SW 1271 (cell line): ENCODE data around the gene GNA12.

Source experiments
- DNase-seq, 2 experiments: peaks; one replicate each; lab custom pipeline; 2025; lab: John Stamatoyannopoulos, UW

GNA12 gene

DNA sequence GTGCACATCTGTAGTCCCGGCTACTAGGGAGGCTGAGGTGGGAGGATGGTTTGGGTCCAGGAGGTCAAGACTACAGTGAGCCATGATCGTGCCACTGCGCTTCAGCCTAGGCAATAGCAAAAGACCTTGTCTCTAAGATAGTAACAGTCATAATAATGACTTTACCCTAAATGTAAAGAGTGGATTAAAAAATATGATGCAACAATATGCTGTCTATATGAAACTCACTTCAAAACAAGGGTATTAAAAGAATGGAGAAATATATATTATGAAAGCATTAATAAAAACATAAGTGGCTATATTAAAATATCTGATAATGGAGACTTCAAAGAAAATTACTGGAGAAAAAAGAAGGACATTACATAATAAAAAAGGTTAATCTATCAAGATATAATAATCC is 5.7 kb downstream of the GNA12 start:
- no peak for DNase-seq

DNA sequence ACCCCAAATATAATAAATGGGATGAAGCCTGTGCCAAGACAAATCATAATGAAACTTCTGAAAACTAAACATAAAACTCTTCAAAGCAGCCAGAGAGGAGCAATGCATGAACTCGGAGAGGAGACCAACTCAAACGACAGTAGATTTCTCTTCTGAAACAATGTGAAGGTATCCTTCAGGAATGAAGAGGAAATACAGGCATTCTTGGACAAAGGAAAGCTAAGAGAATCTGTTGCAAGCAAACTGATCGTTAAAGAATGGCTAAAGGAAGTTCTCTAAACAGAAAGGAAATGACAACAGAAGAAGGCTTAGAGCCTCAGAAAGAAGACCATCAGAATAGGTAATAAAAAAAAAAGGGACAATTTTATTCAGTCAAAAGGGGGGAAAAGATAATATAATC is 6.6 kb downstream of the GNA12 start:
- DNase-seq: no peak

DNA sequence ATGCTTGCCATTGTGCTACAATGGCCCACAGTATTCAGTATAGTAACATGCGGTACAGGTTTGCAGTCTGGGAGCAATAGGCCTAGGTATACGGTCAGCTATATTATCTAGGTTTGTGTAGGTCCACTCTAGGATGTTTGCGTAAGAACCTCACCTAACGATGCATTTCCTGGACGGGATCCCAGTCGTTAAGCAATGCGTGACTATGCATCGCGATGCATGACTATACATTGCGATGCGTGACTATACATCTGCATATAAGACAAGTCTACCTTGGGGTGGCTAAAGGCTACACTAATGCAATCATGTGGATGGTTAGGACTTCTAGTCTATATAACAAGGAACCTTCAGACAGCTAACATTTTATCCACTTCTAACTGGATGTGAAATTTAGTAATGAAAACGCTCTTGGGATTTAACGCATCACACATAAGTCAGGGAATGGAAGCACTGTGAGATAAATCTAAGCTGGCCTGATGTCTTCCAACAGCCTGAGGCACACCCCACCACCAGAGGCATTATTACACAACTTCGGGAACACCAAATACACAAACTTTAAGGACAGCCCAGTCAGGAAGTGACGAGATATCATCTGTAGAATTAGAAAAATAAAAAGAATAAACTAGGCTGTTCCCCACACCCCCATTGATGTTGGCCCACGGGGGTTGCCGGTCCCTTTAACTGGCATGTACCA is 9.2 kb downstream of the GNA12 start:
- DNase-seq: no peak

DNA sequence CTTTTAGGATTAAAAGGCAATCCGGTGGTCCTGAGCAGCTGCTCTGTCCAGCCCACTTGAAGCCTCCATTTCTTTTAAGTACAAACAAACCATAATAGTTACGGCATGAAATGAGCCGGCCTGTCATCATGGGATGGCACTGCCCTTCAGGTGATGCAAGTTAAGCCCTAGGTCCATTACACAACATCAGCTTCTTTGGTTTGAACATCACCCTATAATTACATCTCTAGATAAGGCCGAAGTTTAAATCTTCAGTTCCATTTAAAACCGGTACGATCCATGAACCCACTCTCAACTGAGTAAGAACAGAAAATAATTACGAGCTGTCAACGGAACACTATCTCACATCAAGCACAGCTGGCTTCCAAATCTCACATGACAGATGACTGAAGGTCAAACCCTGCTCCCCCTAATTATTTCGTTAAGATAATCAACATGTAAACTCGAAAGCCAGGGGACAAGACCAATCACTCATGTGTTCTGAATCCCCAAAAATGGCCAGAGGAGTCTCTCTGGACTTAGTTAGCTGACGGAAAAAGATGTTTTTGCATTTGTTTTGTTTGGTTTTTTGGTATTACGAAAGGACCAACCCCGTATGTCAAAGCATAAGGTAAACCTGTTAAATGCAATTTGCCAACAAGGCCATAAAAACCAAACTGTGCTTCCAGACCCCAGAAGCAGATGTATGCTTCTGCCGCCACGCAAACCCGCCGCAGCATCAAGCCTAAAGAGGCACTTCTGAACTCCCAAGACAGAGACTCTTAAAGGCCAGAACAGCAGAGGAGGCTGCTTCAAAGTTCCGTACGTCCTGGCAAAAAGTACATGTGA is 10.8 kb downstream of the GNA12 start:
- no peak for DNase-seq

GRCh38 chr7:2832461-2832860 is 11.6 kb downstream of the GNA12 start:
- no peak for DNase-seq

DNA sequence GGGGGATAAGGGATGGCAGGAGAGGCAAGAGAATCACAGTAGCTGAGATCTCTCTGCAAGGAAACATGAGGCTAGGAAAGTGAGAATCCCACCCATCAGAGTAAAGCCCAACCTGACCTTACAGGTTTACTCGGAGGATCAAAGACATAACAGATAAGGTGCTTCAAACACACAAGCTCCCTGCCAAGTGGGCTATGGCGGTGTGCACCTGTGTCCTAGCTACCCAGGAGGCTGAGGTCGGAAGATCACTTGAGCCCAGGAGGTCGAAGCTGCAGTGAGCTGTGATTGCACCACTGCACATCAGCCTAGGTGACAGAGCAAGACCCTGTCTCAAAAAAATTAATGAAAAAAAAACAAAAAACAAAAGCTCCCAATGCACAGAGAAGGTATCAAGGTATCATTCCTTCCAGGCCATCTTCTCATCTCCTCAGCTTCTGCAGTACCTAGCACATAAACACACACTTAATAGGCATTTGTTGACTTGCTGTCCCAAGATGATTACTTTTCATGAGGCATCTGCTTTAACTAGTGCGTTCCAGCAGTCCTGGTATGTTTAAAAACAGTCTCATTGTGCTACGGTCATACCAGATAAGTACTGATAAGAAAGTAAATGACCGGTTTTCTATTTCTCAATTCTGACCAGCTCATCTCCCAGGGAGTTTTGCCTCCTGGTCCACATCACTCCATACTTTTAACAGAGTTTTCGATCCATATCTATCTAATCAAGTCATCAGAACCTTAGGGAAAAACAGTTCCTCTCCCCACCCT is 13.3 kb downstream of the GNA12 start:
- no peak for DNase-seq

DNA sequence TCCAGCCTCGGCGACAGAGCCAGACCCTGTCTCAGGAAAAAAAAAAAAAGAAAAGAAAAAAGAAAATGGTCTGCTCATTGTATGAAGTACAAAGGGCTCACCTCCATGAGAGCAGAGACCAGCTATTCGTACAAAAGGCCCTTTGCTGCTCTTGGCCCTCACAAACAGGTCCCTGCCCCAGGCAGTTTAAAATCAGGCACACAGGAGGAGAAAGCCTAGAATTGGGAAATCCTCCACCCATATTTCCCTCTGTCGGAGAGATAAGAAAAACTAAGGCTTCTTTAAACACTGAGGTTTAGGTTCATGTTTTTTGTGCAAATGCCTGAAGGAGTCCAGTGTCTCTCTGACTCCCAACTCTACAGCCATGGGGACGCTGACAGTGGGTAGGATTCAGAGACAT is 15.1 kb downstream of the GNA12 start:
- no peak for DNase-seq

- DNase-seq: no peak
Measured at GRCh38 chr7:2826771-2827170, 17.3 kb downstream of the GNA12 start.

GRCh38 chr7:2825559-2826227 is 18.4 kb downstream of the GNA12 start:
- no peak for DNase-seq

- DNase-seq: no peak
Measured at GRCh38 chr7:2824678-2825461, 19.2 kb downstream of the GNA12 start.

- no peak for DNase-seq
Measured at GRCh38 chr7:2824026-2824677, 20.0 kb downstream of the GNA12 start.

- no peak for DNase-seq
Measured at GRCh38 chr7:2823130-2823529, 21.0 kb downstream of the GNA12 start.

- peak; percentile 77 to 90 for DNase-seq
Measured at GRCh38 chr7:2821842-2822507, 22.1 kb downstream of the GNA12 start.

DNA sequence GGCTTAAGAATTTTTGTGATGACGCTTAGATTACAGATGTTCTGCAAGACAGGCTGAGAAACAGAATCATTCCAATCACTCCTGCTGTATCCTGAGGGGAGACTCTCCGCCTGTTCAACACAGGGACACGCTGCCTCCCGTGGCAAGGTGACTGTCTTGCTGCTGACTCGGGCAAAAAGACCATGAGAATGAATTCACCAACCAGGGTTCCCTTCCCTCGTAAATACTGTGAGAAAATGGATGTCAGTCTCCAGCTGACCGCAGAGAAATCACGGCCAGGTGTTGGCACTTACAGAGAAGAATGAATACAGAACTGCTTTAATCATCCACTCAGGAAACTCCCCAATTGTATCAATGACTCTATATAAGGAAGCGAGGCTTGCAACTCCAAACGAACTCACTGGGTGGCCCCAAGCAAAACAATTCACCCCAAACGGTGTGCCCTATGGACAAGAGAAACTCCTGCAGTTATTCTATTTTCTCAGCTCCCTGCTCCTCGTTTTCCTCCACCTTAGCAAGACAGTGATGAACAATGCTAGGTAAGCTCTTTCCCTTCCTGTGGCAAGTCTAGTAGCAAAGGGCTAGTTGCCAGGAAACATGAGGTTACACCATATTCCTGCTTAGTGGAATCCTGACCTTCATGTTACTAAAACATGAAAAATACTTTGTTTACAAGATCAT is 22.8 kb downstream of the GNA12 start:
- DNase-seq: peak; percentile 43 to 90

DNA sequence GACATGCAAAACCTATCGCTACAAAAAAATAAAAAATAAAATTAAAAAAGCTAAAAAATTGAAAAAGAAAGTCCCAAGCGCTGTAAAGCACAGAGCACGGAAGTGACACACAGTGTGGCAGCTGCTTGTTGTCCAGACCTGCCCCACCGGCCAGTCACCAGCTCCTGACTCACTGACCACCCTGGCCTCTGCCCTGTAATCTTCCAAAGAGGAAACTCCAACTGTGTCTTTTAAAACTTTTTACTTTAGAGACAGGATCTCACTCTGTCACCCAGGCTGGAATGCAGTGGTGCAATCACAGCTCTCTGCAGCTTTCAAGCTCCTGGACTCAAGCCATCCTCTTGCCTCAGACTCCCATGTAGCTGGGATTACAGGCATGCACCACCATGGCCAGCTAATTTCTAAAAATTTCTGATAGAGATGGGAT is 23.6 kb downstream of the GNA12 start:
- peak; percentile 96 to 98 for DNase-seq

GRCh38 chr7:2819954-2820397 is 24.1 kb downstream of the GNA12 start:
- no peak for DNase-seq

GRCh38 chr7:2819161-2819953 is 24.8 kb downstream of the GNA12 start:
- no peak for DNase-seq

DNA sequence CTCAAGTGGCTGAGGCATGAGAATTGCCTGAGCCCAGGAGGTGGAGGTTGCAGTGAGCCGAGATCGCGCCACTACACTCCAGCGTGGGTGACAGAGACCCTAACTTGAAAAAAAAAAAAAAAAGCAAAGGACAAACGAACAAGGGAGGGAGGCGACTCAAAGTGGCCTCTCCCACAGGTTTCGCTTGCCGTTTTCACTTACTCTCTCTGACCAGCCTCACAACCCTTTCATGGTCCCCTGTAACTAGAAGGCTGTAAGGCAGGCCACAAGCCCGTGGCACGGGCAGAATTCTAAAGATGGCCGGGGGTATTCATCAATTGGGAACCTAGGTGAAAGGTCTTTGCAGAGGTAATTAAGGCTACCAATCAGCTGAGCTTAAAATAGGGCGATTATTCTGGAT is 25.5 kb downstream of the GNA12 start:
- DNase-seq: no peak

GRCh38 chr7:2818121-2818520 is 26.0 kb downstream of the GNA12 start:
- DNase-seq: no peak
